Panc1 (cell line): ENCODE measurements around the gene MARK3.
A peak's percentile ranks its signal among the peaks of the same experiment; 100 is the strongest.

Experiments used
- CTCF ChIP-seq: fragments of 450-650 bp; IDR thresholded peaks from 2 replicates; pipeline ENCODE4 v1.5.1; 2017; ENCODE audit warnings: mild to moderate bottlenecking
- POLR2AphosphoS5 ChIP-seq: IDR thresholded peaks from 2 replicates; pipeline ENCODE4 v1.6.1; 2012; ENCODE audit warnings: mild to moderate bottlenecking, low read depth, low read length, moderate library complexity
- TCF7L2 ChIP-seq: IDR thresholded peaks from 2 replicates; pipeline ENCODE4 v1.6.1; 2011; ENCODE audit warnings: mild to moderate bottlenecking, low read depth, low read length, inconsistent platforms

GRCh38 chr14:103522649-103523574 is 137.7 kb downstream of the MARK3 start, which contains the start of gene CKB:
- TF ChIP-seq CTCF = no peak
- no peak for TF ChIP-seq TCF7L2
- peak; percentile 82 for TF ChIP-seq POLR2AphosphoS5
